GM12878 (cell line): ENCODE results near the gene PRMT1. TPM values are rescaled to one million over a fixed set of nuclear protein-coding genes. Genes with fewer than 3 reads are reported as not detected.

ENCODE experiments used
- CEBPB ChIP-seq, 2 experiments: fragments of 150-350 bp in 1 of 2; IDR thresholded peaks; 2 replicates each; pipeline ENCODE4 v1.6.1; 2012 to 2014; ENCODE audit warnings: low read depth in 2 of 2, low read length in 2 of 2, borderline replicate concordance in 1 of 2, inconsistent platforms in 1 of 2
- IKZF2 ChIP-seq, 2 experiments: fragments of 450-650 bp; IDR thresholded peaks; 2 replicates each; pipeline ENCODE4 v1.6.1; 2017; ENCODE audit warnings: mild to moderate bottlenecking in 2 of 2, moderate library complexity in 2 of 2
- MEF2A ChIP-seq: IDR thresholded peaks from 2 replicates; pipeline ENCODE4 v1.6.1; 2011; ENCODE audit warnings: low read depth, mild to moderate bottlenecking, low read length, moderate library complexity; ENCODE audit not compliant: insufficient read depth
- MXI1 ChIP-seq: fragments of 150-350 bp; IDR thresholded peaks from 2 replicates; pipeline ENCODE4 v1.6.1; 2011; ENCODE audit warnings: low read depth, mild to moderate bottlenecking, inconsistent platforms, low read length, improper control_type of control experiment
- RAD21 ChIP-seq: IDR thresholded peaks from 2 replicates; pipeline ENCODE4 v1.6.1; 2011; ENCODE audit warnings: mild to moderate bottlenecking, low read depth, low read length, moderate library complexity; ENCODE audit not compliant: insufficient read depth
- SMAD1 ChIP-seq: fragments of 450-650 bp; IDR thresholded peaks from 2 replicates; pipeline ENCODE4 v1.6.1; 2018; ENCODE audit warnings: mild to moderate bottlenecking, low read depth; ENCODE audit not compliant: partially characterized antibody
- SMAD5 ChIP-seq: IDR thresholded peaks from 2 replicates; pipeline ENCODE4 v1.6.1; 2016; ENCODE audit warnings: antibody characterized with exemption, low read depth
- SUPT20H ChIP-seq: IDR thresholded peaks from 2 replicates; pipeline ENCODE4 v1.6.1; 2011; ENCODE audit warnings: low read depth, mild to moderate bottlenecking, low read length, moderate library complexity, borderline replicate concordance; ENCODE audit not compliant: control insufficient read depth
- WRNIP1 ChIP-seq: IDR thresholded peaks from 2 replicates; pipeline ENCODE4 v1.6.1; 2011; ENCODE audit warnings: low read depth, low read length, improper control_type of control experiment, borderline replicate concordance
- YBX1 ChIP-seq: fragments of 450-650 bp; IDR thresholded peaks from 2 replicates; pipeline ENCODE4 v1.6.1; 2016; ENCODE audit warnings: antibody characterized with exemption
- YY1 ChIP-seq: IDR thresholded peaks from 2 replicates; pipeline ENCODE4 v1.6.1; 2011; ENCODE audit warnings: low read depth, mild to moderate bottlenecking, low read length
- ZNF24 ChIP-seq: fragments of 450-650 bp; IDR thresholded peaks from 2 replicates; pipeline ENCODE4 v1.6.1; 2017; ENCODE audit warnings: antibody characterized with exemption, mild to moderate bottlenecking
- polyA plus RNA-seq, 11 experiments: library from polyadenylated mRNA; depleted of rRNA in 4 of 11; unstranded in 6 of 11; stranded (reverse) in 5 of 11; fragments of >200 nt; fragmentation: Nextera tagmentation in 4 of 11; fragmentation: Illumina TruSeq in 1 of 11; extraction: Ambion mirVana in 4 of 11; extraction: Trizol in 1 of 11; gene quantifications; 1 replicate in 1 of 11; 2 replicates in 10 of 11; pipeline versions ENCODE4 v1.2.1 to v1.2.3, GENCODE V29; 2011 to 2016; ENCODE audit warnings: inconsistent platforms in 2 of 11, missing spikeins in 2 of 11, low read depth in 1 of 11
- total RNA-seq, 4 experiments: library from RNA; depleted of rRNA in 3 of 4; stranded (reverse); fragments of >200 nt in 3 of 4; fragmentation: Illumina TruSeq in 1 of 4; extraction: Trizol in 1 of 4; gene quantifications; 2 replicates each; pipeline versions ENCODE4 v1.2.1 to v1.2.3, GENCODE V29; 2013 to 2021
- TF ChIP-seq, protein P1 (sequence below): fragments of 450-650 bp; conservative IDR thresholded peaks from 2 replicates; pipeline ENCODE4 v1.6.1; 2017; ENCODE audit warnings: mild to moderate bottlenecking, moderate library complexity
- TF ChIP-seq, protein P2 (sequence below): IDR thresholded peaks from 2 replicates; pipeline ENCODE4 v1.6.1; 2011; ENCODE audit warnings: borderline replicate concordance, low read depth, mild to moderate bottlenecking, moderate library complexity, low read length; ENCODE audit not compliant: insufficient read depth, poor library complexity, severe bottlenecking
- TF ChIP-seq, protein P3 (sequence below): fragments of 450-650 bp; IDR thresholded peaks from 2 replicates; pipeline ENCODE4 v1.6.1; 2017; ENCODE audit warnings: mild to moderate bottlenecking, low read depth, inconsistent platforms; ENCODE audit not compliant: poor library complexity, severe bottlenecking
- TF ChIP-seq, protein P4 (sequence below): fragments of 450-650 bp; IDR thresholded peaks from 2 replicates; pipeline ENCODE4 v1.6.1; 2016; ENCODE audit warnings: mild to moderate bottlenecking, moderate library complexity, borderline replicate concordance
- TF ChIP-seq, protein P5 (sequence below): IDR thresholded peaks from 2 replicates; pipeline ENCODE4 v1.6.1; 2011; ENCODE audit warnings: low read depth, low read length, improper control_type of control experiment, borderline replicate concordance

PRMT1 gene
- total and polyA plus RNA-seq, 10 of the 15 experiments (the other 5 are each of a cell fraction or from before 2014, with no cell fraction given) = 19.9 to 667 (median 444) TPM

DNA sequence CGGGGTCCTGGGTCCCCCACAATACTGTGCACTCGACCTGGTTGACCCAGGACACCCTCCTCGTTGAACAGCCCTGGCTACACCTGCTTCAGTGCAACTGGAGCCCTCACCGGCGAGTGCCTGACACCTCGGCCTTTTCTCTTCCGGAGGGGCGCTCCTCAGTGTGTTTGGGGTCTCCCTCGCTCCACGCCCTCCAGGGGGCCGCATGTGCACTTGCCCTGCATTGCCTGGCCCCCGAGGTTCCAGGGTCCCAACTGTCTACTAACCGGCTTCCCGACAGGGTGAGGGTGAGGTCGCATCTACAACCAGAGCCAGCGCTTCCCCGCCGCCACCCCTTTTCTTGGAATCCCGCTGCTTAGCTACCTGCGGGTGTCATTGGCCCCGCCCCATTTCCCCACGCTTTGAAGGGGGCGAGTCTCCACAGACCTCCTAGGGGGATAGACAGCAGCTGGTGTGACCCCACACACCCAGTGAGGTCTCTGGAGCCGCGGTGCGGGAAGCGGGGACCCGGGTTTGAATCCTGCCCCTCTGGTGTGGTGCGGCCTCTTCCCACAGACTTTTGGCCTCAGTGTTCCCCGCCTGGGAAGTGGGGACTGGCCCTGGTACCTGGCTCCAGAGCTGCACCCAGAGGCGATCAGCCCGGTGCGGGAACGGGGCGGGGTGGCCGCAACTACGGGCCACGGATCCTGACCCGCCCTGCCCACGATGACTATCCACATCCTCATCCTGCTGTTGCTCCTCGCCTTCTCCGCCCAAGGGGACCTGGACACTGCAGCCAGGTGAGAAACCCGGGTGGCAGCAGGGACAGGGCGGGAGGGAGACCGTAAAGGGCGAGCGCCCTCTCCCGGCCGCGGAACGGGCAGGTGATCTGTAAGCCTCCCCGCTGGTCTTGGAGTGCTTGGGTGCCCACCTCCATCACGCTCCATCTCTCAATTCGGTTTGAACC, 12.3 kb downstream of the PRMT1 start, which contains the start of gene ADM5 (continued):
- TF ChIP-seq, protein P1, sequence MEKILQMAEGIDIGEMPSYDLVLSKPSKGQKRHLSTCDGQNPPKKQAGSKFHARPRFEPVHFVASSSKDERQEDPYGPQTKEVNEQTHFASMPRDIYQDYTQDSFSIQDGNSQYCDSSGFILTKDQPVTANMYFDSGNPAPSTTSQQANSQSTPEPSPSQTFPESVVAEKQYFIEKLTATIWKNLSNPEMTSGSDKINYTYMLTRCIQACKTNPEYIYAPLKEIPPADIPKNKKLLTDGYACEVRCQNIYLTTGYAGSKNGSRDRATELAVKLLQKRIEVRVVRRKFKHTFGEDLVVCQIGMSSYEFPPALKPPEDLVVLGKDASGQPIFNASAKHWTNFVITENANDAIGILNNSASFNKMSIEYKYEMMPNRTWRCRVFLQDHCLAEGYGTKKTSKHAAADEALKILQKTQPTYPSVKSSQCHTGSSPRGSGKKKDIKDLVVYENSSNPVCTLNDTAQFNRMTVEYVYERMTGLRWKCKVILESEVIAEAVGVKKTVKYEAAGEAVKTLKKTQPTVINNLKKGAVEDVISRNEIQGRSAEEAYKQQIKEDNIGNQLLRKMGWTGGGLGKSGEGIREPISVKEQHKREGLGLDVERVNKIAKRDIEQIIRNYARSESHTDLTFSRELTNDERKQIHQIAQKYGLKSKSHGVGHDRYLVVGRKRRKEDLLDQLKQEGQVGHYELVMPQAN = no peak
- no peak for TF ChIP-seq MEF2A
- TF ChIP-seq RAD21 = 0 out of 2 replicates have a peak, but pooled peaks have one; percentile 26
- TF ChIP-seq MXI1 = no peak
- TF ChIP-seq, protein P2, sequence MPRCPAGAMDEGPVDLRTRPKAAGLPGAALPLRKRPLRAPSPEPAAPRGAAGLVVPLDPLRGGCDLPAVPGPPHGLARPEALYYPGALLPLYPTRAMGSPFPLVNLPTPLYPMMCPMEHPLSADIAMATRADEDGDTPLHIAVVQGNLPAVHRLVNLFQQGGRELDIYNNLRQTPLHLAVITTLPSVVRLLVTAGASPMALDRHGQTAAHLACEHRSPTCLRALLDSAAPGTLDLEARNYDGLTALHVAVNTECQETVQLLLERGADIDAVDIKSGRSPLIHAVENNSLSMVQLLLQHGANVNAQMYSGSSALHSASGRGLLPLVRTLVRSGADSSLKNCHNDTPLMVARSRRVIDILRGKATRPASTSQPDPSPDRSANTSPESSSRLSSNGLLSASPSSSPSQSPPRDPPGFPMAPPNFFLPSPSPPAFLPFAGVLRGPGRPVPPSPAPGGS = peak; percentile 18
- TF ChIP-seq, protein P3, sequence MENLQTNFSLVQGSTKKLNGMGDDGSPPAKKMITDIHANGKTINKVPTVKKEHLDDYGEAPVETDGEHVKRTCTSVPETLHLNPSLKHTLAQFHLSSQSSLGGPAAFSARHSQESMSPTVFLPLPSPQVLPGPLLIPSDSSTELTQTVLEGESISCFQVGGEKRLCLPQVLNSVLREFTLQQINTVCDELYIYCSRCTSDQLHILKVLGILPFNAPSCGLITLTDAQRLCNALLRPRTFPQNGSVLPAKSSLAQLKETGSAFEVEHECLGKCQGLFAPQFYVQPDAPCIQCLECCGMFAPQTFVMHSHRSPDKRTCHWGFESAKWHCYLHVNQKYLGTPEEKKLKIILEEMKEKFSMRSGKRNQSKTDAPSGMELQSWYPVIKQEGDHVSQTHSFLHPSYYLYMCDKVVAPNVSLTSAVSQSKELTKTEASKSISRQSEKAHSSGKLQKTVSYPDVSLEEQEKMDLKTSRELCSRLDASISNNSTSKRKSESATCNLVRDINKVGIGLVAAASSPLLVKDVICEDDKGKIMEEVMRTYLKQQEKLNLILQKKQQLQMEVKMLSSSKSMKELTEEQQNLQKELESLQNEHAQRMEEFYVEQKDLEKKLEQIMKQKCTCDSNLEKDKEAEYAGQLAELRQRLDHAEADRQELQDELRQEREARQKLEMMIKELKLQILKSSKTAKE = no peak
- TF ChIP-seq CEBPB (IDR thresholded peaks at IDR 0.05; ENCODE audit: borderline replicate concordance in 1 of 2, low read depth in 2 of 2, low read length in 2 of 2) = no peak
- TF ChIP-seq WRNIP1 = no peak
- no peak for TF ChIP-seq ZNF24
- TF ChIP-seq YBX1 = no peak
- TF ChIP-seq SMAD5 = no peak; the same call in 1 of the 2 replicates
- TF ChIP-seq IKZF2 (IDR thresholded peaks at IDR 0.05) = no peak
- TF ChIP-seq, protein P4, sequence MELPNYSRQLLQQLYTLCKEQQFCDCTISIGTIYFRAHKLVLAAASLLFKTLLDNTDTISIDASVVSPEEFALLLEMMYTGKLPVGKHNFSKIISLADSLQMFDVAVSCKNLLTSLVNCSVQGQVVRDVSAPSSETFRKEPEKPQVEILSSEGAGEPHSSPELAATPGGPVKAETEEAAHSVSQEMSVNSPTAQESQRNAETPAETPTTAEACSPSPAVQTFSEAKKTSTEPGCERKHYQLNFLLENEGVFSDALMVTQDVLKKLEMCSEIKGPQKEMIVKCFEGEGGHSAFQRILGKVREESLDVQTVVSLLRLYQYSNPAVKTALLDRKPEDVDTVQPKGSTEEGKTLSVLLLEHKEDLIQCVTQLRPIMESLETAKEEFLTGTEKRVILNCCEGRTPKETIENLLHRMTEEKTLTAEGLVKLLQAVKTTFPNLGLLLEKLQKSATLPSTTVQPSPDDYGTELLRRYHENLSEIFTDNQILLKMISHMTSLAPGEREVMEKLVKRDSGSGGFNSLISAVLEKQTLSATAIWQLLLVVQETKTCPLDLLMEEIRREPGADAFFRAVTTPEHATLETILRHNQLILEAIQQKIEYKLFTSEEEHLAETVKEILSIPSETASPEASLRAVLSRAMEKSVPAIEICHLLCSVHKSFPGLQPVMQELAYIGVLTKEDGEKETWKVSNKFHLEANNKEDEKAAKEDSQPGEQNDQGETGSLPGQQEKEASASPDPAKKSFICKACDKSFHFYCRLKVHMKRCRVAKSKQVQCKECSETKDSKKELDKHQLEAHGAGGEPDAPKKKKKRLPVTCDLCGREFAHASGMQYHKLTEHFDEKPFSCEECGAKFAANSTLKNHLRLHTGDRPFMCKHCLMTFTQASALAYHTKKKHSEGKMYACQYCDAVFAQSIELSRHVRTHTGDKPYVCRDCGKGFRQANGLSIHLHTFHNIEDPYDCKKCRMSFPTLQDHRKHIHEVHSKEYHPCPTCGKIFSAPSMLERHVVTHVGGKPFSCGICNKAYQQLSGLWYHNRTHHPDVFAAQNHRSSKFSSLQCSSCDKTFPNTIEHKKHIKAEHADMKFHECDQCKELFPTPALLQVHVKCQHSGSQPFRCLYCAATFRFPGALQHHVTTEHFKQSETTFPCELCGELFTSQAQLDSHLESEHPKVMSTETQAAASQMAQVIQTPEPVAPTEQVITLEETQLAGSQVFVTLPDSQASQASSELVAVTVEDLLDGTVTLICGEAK = no peak
- TF ChIP-seq, protein P5, sequence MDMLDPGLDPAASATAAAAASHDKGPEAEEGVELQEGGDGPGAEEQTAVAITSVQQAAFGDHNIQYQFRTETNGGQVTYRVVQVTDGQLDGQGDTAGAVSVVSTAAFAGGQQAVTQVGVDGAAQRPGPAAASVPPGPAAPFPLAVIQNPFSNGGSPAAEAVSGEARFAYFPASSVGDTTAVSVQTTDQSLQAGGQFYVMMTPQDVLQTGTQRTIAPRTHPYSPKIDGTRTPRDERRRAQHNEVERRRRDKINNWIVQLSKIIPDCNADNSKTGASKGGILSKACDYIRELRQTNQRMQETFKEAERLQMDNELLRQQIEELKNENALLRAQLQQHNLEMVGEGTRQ = no peak
- TF ChIP-seq SUPT20H = no peak
- TF ChIP-seq SMAD1 = no peak
- TF ChIP-seq YY1 = no peak
